Measurements from ENCODE around the gene ASS1. TPM values are rescaled to one million over a fixed set of nuclear protein-coding genes. Genes with fewer than 3 reads are reported as not detected.
"Not testable (repeated sequence)": the region's sequence is repeated elsewhere in the genome, so short reads cannot be mapped to it uniquely, and the experiment has no call there.

The ASS1 gene
- 23.7 and 27.1 TPM in 2 replicates for total RNA-seq (2014; rRNA removed; shearing (Covaris generic); ENCODE audit: low replicate concordance)

GRCh38 chr9:130444565-130445221, at the start of gene ASS1:
ASS1 (plus strand) TSS chr9:130444961; CDS start chr9:130452229, 7,268 bp downstream.
- in situ Hi-C loops (cut with HindIII; ENCODE audit: low pct_unique_long_range_greater_than_20kb, low sequenced_read_pairs): no loop called here
- peak; percentile 27 for DNase-seq (ENCODE audit: low read depth)

- no peak for DNase-seq (ENCODE audit: low read depth)
- in situ Hi-C loops (cut with HindIII; ENCODE audit: low pct_unique_long_range_greater_than_20kb, low sequenced_read_pairs): no loop called here
Measured at GRCh38 chr9:130395810-130396435, 48.8 kb upstream of the ASS1 start.

GRCh38 chr9:130396581-130396980, 48.2 kb upstream of the ASS1 start:
- DNase-seq (ENCODE audit: low read depth): no peak
- in situ Hi-C loops (cut with HindIII; ENCODE audit: low pct_unique_long_range_greater_than_20kb, low sequenced_read_pairs): no loop called here

GRCh38 chr9:130398487-130399240, 46.1 kb upstream of the ASS1 start:
- no peak for DNase-seq (ENCODE audit: low read depth)
- in situ Hi-C loops (cut with HindIII; ENCODE audit: low pct_unique_long_range_greater_than_20kb, low sequenced_read_pairs): no loop called here

- in situ Hi-C loops (cut with HindIII; ENCODE audit: low pct_unique_long_range_greater_than_20kb, low sequenced_read_pairs): no loop called here
- DNase-seq (ENCODE audit: low read depth): no peak
Measured at GRCh38 chr9:130399768-130400167, 45.0 kb upstream of the ASS1 start.

GRCh38 chr9:130400870-130401269, 43.9 kb upstream of the ASS1 start:
- no peak for DNase-seq (ENCODE audit: low read depth)
- in situ Hi-C loops (cut with HindIII; ENCODE audit: low pct_unique_long_range_greater_than_20kb, low sequenced_read_pairs): no loop called here

- in situ Hi-C loops (cut with HindIII; ENCODE audit: low pct_unique_long_range_greater_than_20kb, low sequenced_read_pairs); DNase-seq (ENCODE audit: low read depth): not testable (repeated sequence)
Measured at GRCh38 chr9:130401742-130402141, 43.0 kb upstream of the ASS1 start.

GRCh38 chr9:130402243-130402642, 42.5 kb upstream of the ASS1 start:
- in situ Hi-C loops (cut with HindIII; ENCODE audit: low pct_unique_long_range_greater_than_20kb, low sequenced_read_pairs): no loop called here
- DNase-seq (ENCODE audit: low read depth): no peak

- in situ Hi-C loops (cut with HindIII; ENCODE audit: low pct_unique_long_range_greater_than_20kb, low sequenced_read_pairs): no loop called here
- no peak for DNase-seq (ENCODE audit: low read depth)
Measured at GRCh38 chr9:130402645-130403440, 41.9 kb upstream of the ASS1 start.

GRCh38 chr9:130405657-130406257, 39.0 kb upstream of the ASS1 start:
- in situ Hi-C loops (cut with HindIII; ENCODE audit: low pct_unique_long_range_greater_than_20kb, low sequenced_read_pairs): no loop called here
- DNase-seq (ENCODE audit: low read depth): no peak

GRCh38 chr9:130406278-130406895, 38.4 kb upstream of the ASS1 start:
- no peak for DNase-seq (ENCODE audit: low read depth)
- in situ Hi-C loops (cut with HindIII; ENCODE audit: low pct_unique_long_range_greater_than_20kb, low sequenced_read_pairs): no loop called here

- in situ Hi-C loops (cut with HindIII; ENCODE audit: low pct_unique_long_range_greater_than_20kb, low sequenced_read_pairs): no loop called here
Measured at GRCh38 chr9:130407916-130408663, 36.7 kb upstream of the ASS1 start.

GRCh38 chr9:130408669-130409068, 36.1 kb upstream of the ASS1 start:
- DNase-seq (ENCODE audit: low read depth): no peak
- in situ Hi-C loops (cut with HindIII; ENCODE audit: low pct_unique_long_range_greater_than_20kb, low sequenced_read_pairs): no loop called here

More at GRCh38 chr9:130407916-130408663, 36.7 kb upstream of the ASS1 start:
- no peak for DNase-seq (ENCODE audit: low read depth)

- in situ Hi-C loops (cut with HindIII; ENCODE audit: low pct_unique_long_range_greater_than_20kb, low sequenced_read_pairs): no loop called here
- no peak for DNase-seq (ENCODE audit: low read depth)
Measured at GRCh38 chr9:130409246-130409645, 35.5 kb upstream of the ASS1 start.

GRCh38 chr9:130410443-130410842, 34.3 kb upstream of the ASS1 start:
- in situ Hi-C loops (cut with HindIII; ENCODE audit: low pct_unique_long_range_greater_than_20kb, low sequenced_read_pairs): no loop called here

GRCh38 chr9:130411566-130411915, 33.2 kb upstream of the ASS1 start:
- in situ Hi-C loops (cut with HindIII; ENCODE audit: low pct_unique_long_range_greater_than_20kb, low sequenced_read_pairs): no loop called here

More at GRCh38 chr9:130410443-130410842, 34.3 kb upstream of the ASS1 start:
- no peak for DNase-seq (ENCODE audit: low read depth)

GRCh38 chr9:130414081-130414731, 30.6 kb upstream of the ASS1 start:
- in situ Hi-C loops (cut with HindIII; ENCODE audit: low pct_unique_long_range_greater_than_20kb, low sequenced_read_pairs): no loop called here
- no peak for DNase-seq (ENCODE audit: low read depth)

More at GRCh38 chr9:130411566-130411915, 33.2 kb upstream of the ASS1 start:
- no peak for DNase-seq (ENCODE audit: low read depth)
